NT2/D1 (cell line): ENCODE data around the gene GNPTG.

Source experiments
- DNase-seq: peaks from one replicate; pipeline ENCODE4 v3.0.0-alpha.2; 2011; ENCODE audit warnings: low read depth, low spot score
- H3K27me3 ChIP-seq: 2 replicates; pipeline ENCODE4 v1.6.0; 2011; ENCODE audit warnings: mild to moderate bottlenecking; ENCODE audit not compliant: insufficient read length, insufficient read depth
- H3K36me3 ChIP-seq: 2 replicates; pipeline ENCODE4 v1.6.1; 2011; ENCODE audit warnings: mild to moderate bottlenecking, low read length, mixed read lengths; ENCODE audit not compliant: insufficient read depth, insufficient read length
- H3K4me1 ChIP-seq: 2 replicates; pipeline ENCODE4 v1.5.1; 2011; ENCODE audit not compliant: insufficient read depth, insufficient read length
- H3K4me3 ChIP-seq: 2 replicates; pipeline ENCODE4 v1.5.1; 2011; ENCODE audit warnings: low read depth; ENCODE audit not compliant: insufficient read length
- H3K9ac ChIP-seq: 2 replicates; pipeline ENCODE4 v1.6.0; 2011; ENCODE audit warnings: low read depth; ENCODE audit not compliant: insufficient read length
- H3K9me3 ChIP-seq: 2 replicates; pipeline ENCODE4 v1.5.1; 2011; ENCODE audit warnings: mild to moderate bottlenecking, low read length; ENCODE audit not compliant: insufficient read depth
- SUZ12 ChIP-seq: IDR thresholded peaks from 2 replicates; pipeline ENCODE4 v1.6.1; 2011; ENCODE audit not compliant: insufficient read length, insufficient read depth; ENCODE audit errors: extremely low read depth
- YY1 ChIP-seq: IDR thresholded peaks from 2 replicates; pipeline ENCODE4 v1.6.1; 2011; ENCODE audit not compliant: insufficient read length, insufficient read depth
- ZNF274 ChIP-seq: IDR thresholded peaks from 2 replicates; pipeline ENCODE4 v1.6.1; 2011; ENCODE audit warnings: mild to moderate bottlenecking, low read depth, low read length

GNPTG gene

DNA sequence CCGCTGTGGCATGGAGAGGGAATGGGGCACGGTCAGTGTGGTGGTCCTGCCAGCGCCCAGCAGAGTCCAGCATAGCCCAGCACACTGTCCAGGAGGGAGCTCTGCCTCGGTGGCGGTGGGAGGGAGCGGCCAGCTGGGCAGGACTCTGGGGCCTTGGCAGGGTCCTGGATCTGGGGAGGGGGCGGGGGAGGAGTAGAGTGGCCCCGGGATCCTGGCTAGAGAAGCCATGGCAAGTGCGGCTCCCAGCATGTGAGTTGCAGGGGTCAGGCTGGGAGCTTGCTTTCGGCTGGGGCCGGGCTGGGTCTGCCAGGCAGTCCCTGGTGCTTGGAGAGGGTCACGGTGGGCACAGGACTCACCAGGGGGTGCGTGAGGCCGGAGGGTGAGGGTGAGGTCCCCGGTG lies 3.9 kb downstream of the GNPTG start:
- no peaks in the 10 kb centered on the region for H3K27me3 ChIP-seq
- peaks cover 24% of the 10 kb centered on the region for H3K36me3 ChIP-seq
- no peaks in the 10 kb centered on the region for H3K9me3 ChIP-seq
- no peak for DNase-seq
- no peak for TF ChIP-seq YY1
- TF ChIP-seq SUZ12: no peak
- TF ChIP-seq ZNF274: no peak
- no peak overlapping the region for H3K4me3 ChIP-seq
- H3K9ac ChIP-seq: no peak overlapping the region
- H3K4me1 ChIP-seq: peaks cover 5% of the 10 kb centered on the region

DNA sequence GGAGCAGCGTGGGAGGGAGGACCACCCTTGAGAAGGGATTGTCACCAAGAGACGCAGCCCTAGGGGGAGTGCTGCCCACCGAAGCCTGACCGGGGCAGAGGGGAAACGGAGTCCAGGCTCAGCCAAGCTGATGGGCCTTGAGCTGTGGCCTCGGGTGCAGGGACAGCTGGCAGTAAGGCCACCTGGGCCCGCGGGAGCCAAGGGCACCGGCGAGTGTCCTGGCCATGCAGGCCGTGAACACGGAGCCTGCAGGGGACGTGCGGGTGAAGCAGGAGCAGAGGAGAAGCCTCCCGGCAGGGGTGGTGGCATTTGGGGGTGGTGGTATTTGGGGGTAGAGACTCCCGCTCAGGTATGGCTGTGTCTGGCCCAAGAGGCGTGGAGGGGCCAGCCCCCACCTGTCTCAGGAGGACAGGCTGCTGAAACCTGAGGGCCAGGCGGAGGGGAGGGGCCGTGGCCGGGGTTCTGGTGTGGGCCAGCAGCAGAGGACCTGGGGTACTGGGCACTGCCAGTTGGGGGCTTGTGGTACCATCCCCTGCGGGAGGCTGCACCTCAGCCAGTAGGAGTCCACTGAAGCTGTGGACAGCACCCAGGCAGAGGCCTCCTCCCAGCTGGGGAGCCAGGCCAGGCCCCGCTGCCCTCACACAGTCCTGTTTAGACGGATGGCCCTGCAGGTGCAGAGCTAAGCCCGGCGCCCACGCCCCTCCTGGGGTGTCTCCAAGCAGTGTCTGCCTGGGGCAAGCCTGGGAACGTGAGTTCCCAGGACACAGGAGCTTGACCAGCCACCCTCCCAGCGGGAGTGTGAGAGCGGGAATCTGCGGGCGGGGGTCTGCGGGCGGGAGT lies 4.5 kb downstream of the GNPTG start:
- Histone ChIP-seq H3K9me3 (no peaks in the 10 kb centered on the region), H3K4me1 (peaks cover 2% of the 10 kb centered on the region), H3K4me3 (no peak overlapping the region), H3K36me3 (peaks cover 26% of the 10 kb centered on the region), H3K9ac (no peak overlapping the region), H3K27me3 (no peaks in the 10 kb centered on the region)
- TF ChIP-seq ZNF274 (no peak), YY1 (no peak), SUZ12 (no peak)
- DNase-seq: no peak

- no peak overlapping the region for H3K9ac ChIP-seq
- no peak for TF ChIP-seq YY1
- H3K4me1 ChIP-seq: no peaks in the 10 kb centered on the region
- H3K27me3 ChIP-seq: no peaks in the 10 kb centered on the region
- no peak for DNase-seq
- no peak overlapping the region for H3K4me3 ChIP-seq
- H3K36me3 ChIP-seq: peaks cover 42% of the 10 kb centered on the region
- no peaks in the 10 kb centered on the region for H3K9me3 ChIP-seq
These were observed 6.3 kb downstream of the GNPTG start for GRCh38 chr16:1357906-1358566.

DNA sequence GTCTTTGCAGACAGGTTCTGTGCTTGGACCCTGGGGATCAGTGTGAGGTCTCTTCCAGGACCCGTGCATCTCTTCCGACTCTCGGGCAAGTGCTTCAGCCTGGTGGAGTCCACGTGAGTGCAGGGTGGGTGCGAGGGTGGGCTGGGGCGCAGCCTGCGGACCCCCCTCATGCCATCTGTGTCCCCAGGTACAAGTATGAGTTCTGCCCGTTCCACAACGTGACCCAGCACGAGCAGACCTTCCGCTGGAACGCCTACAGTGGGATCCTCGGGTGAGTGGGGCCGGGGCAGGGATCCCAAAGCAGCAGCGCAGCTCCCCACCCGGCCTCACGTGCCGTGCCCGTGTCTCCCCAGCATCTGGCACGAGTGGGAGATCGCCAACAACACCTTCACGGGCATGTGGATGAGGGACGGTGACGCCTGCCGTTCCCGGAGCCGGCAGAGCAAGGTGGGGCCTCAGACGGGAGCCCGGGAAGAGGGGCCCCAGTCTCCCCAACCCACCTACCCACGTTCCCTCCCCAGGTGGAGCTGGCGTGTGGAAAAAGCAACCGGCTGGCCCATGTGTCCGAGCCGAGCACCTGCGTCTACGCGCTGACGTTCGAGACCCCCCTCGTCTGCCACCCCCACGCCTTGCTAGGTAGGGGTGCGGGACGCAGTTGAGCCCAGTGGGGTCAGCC lies 10.1 kb downstream of the GNPTG start:
- H3K4me3 ChIP-seq: no peak overlapping the region
- DNase-seq: no peak
- peaks cover 1% of the 10 kb centered on the region for H3K4me1 ChIP-seq
- H3K9ac ChIP-seq: no peak overlapping the region
- peaks cover 74% of the 10 kb centered on the region for H3K36me3 ChIP-seq
- H3K27me3 ChIP-seq: no peaks in the 10 kb centered on the region
- H3K9me3 ChIP-seq: no peaks in the 10 kb centered on the region
- TF ChIP-seq ZNF274 (no peak), SUZ12 (no peak), YY1 (no peak)

DNA sequence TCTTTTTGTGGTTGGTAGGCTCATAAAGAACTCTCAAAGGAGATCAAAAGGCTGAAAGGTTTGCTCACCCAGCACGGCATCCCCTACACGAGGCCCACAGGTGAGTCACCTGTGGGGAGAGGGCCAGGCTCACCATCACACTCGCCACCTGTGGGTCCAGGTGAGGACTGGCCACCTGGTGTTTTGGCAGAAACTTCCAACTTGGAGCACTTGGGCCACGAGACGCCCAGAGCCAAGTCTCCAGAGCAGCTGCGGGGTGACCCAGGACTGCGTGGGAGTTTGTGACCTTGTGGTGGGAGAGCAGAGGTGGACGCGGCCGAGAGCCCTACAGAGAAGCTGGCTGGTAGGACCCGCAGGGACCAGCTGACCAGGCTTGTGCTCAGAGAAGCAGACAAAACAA lies 11.1 kb downstream of the GNPTG start:
- Histone ChIP-seq H3K36me3 (peaks cover 81% of the 10 kb centered on the region), H3K9ac (no peak overlapping the region), H3K4me3 (no peak overlapping the region), H3K9me3 (no peaks in the 10 kb centered on the region), H3K27me3 (no peaks in the 10 kb centered on the region), H3K4me1 (peaks cover 2% of the 10 kb centered on the region)
- DNase-seq: no peak
- TF ChIP-seq ZNF274: no peak
- no peak for TF ChIP-seq YY1
- TF ChIP-seq SUZ12: no peak

GRCh38 chr16:1363501-1364041 lies 11.8 kb downstream of the GNPTG start:
- no peak overlapping the region for H3K9ac ChIP-seq
- no peaks in the 10 kb centered on the region for H3K27me3 ChIP-seq
- peak; percentile 40 for DNase-seq
- peaks cover 2% of the 10 kb centered on the region for H3K4me1 ChIP-seq
- H3K9me3 ChIP-seq: no peaks in the 10 kb centered on the region
- TF ChIP-seq YY1 (no peak), SUZ12 (no peak), ZNF274 (no peak)
- H3K4me3 ChIP-seq: no peak overlapping the region
- H3K36me3 ChIP-seq: peaks cover 80% of the 10 kb centered on the region

GRCh38 chr16:1364510-1364909 lies 12.8 kb downstream of the GNPTG start:
- no peak for DNase-seq
- no peaks in the 10 kb centered on the region for H3K27me3 ChIP-seq
- H3K4me3 ChIP-seq: no peak overlapping the region
- H3K36me3 ChIP-seq: peaks cover 78% of the 10 kb centered on the region
- no peaks in the 10 kb centered on the region for H3K9me3 ChIP-seq
- peaks cover 2% of the 10 kb centered on the region for H3K4me1 ChIP-seq
- no peak overlapping the region for H3K9ac ChIP-seq
- no peak for TF ChIP-seq SUZ12
- TF ChIP-seq YY1: no peak
- TF ChIP-seq ZNF274: no peak
